Epidermal melanocyte (primary cell): ENCODE measurements around the gene KLHL3.

Experiments
- DNase-seq: peaks from one replicate; pipeline ENCODE4 v3.0.0; 2011; ENCODE audit warnings: low spot score; ENCODE audit not compliant: insufficient read length

The KLHL3 gene

DNA sequence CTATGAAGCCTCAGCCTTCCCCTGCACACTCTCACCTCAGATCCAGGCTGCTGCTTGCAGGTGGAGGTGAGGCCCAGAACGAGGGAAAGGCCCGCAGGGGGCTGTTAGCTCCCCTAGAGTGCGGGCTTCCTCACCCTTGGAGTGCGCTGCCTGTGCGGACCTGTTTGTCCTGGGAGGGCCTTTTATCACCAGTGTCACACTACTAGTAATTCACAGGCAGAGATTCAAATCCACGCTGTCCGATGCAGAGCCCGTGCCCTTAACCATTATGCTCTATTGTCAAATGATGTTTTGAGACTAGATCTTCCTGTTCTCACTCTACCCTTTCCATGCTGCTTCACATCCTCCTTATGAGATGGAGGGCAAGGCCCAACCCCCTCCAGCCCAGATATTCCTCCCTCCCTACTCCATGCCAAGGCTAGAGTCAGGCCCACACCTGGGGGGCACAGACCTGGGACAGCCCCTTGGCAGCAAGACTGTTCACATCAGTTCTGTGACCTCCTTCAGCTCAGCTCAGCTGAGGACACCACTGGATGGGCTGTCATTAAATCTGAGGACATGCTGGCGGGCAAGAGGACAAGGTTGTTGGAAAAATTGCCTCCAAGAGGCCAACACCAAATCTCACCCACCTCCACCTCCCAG lies 124.0 kb downstream of the KLHL3 start:
- no peak for DNase-seq

DNA sequence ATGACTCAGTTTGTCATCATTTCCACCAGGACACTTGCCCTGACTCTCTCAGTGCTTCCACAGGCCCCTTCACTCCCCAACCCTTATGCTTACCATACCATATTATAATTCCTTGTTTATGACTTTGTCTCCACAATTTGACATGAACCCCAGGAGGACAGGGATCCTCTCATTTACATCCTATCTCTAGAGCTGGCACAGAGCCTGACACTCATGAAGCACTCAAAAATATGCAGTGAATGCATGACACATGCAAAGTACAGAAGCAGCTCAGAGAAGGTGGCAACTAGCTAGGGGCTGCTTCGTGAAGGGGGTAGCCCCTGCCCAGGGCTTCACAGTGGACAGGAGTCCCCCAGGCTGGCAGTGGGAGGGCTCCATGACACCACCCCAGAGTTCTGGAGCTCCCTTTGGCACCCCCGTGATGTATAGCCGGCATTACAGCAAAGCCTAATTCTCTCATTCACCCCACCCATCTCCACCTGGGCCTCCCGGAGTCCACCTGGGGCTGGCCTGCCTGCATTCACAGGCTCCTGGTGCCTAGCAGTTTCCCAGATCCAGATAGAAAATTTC lies 124.8 kb downstream of the KLHL3 start:
- no peak for DNase-seq

DNA sequence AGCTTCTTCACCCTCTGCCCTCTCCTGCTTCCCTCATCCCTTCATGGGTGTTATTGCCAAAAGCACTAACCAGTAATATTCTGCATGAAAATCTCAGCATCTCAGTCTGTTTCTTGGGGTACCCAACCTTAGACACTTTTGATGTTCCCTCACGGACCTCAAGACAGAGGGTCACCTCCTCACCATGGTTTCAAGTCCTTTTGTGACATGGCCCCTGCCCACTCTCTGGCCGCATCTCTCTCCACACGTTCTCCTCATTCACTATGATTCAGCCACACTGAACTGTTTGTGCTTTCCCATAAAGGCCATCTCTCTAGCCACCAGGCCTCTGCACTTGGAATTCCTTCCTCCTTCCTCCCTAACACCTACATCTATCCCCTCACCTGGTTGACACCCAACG lies 125.3 kb downstream of the KLHL3 start:
- no peak for DNase-seq

DNA sequence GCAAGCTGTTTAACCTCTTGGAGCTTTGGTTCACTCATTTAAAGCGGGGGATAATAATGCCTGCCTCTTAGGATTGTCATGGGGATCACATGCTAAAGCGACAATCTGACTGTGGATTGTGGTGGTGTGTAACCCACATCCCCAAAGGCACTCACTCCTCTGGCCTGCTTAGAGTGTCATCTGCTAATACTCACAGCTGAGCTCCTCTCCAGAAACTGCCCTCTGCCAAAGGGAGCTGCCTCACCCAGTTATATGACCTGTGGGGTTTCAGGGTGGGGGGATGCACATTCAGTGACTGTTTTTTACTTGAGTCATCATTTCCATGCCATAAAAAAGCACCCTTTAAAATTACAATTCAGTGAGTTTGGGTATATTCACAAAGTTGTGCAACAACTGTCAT lies 126.8 kb downstream of the KLHL3 start:
- DNase-seq, result no peak

DNA sequence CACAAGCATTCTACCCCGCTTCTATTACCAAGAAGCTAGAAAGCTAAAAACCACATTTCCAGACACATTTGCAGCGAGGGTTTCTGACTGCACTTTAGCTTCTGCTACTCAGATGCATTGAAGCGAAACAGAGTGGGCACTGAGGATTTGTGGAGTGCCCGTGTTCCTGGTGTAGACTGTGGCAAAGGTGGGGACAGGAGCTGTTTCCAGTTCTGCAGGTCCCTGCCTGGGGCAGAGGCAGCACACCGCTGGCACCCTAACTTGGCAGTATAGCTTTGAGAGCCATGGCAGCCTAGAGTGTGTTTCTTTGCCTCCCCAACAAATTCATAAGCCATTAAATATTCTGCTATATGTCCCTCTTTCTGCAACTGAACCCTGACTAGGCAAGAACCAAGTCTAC lies 128.1 kb downstream of the KLHL3 start:
- no peak for DNase-seq

DNA sequence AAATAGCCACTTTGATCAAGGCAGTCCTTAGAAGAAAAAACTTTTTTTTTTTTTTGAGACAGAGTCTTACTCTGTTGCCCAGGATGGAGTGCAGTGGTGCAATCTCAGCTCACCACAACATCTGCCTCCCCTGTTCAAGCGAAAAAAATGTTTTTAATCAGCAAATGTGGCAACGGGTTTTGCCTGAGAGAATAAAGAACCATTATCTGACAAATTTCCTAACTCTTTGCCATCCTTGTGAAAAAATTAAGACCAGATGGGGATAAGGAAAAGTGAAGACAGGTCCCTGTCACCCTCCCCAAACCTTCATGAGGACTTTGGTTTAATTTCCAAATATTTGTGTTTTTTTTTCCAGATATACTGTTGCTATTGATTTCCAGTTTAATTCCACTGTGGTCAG lies 129.5 kb downstream of the KLHL3 start:
- DNase-seq, result no peak

DNA sequence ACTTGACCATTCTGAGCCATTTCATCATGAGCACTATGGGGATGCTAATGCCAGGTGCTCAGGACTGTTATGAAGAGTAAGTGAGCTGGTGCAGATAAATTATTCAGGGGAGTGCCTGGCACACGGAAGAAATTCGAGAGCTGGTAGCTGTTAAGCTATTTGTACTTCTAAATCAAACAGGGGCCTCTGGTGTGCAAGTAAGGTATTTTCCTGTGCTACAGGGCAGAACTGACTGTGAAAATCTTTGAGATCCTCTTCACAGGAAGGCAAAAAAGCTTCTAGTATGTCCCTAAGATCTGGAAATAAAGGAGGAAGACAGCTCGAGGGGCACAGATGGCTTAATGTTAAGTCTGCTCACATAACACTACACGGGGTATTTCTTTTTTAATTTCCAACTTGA lies 130.5 kb downstream of the KLHL3 start:
- no peak for DNase-seq

DNA sequence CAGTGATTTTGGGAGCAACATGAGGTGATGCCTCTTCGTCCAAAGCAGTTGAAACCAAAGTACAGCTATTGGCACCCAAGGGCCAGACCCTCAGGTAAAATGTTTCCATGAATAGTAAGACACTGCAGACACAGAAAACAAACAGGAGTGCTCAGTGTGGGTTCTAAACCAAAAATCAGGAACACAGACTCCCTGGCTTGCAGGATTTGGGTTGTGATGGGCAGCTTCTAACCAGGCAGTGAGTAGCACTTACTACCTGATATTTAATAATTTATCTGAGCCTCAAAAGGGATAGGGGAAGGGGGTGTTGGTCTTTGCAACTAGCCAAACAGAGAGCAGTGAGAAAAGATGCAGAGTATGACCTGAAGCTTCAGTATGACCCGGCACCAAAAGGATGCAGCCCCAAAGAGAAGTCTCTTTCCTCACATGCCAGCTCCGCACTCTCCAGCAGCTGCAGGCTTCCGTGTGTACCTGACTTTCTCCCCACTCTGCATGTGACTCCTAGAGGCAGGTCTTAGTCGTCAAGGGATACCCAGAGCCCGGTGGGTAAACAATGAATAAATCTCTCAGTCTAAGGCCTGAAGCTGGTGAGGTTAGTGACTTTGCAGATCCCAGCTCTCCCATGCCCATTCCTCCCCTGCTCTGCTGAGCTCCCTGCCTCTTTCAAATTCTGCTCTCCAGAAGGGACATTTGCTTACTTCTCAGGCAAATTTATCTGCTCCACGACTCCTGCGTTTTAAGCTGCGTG lies 131.4 kb downstream of the KLHL3 start:
- no peak for DNase-seq

DNA sequence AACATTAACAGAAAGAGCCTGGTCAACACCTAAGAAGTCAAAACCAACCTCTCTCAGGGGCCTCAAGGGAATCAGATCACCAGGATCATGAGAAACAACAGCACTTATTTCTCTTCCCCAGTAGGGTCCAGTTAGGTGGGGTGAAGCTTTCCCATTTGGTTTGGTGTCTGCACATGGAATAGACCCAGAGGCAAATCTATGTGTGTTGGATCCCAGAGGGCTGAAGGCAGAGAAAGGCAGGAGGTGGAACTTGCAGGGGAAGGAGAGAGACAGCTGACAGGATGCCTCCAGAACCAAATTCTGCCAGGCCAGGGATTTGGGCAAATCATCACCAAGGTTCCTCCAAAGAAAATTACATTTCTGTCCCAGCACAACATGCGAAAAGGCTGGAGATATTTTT lies 132.0 kb downstream of the KLHL3 start:
- no peak for DNase-seq

DNA sequence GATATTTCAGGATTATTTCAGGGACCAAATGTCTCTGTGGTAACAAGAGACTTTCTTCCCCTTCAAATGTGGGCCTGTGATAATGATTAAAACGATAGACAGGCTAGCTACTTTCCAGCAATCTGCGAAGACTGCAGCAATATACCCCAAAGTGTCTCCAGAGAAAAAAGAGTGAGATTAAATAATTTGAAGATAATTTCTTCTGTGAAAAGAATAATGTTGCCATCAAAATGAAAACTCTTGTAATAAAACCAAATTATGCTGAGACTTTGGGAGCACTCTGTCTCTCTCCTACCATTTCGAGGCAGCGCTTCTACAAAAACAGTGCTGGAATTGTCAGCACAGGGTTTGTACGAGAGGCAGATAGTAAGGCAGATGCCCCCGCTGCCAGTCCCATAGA lies 132.5 kb downstream of the KLHL3 start:
- no peak for DNase-seq

DNA sequence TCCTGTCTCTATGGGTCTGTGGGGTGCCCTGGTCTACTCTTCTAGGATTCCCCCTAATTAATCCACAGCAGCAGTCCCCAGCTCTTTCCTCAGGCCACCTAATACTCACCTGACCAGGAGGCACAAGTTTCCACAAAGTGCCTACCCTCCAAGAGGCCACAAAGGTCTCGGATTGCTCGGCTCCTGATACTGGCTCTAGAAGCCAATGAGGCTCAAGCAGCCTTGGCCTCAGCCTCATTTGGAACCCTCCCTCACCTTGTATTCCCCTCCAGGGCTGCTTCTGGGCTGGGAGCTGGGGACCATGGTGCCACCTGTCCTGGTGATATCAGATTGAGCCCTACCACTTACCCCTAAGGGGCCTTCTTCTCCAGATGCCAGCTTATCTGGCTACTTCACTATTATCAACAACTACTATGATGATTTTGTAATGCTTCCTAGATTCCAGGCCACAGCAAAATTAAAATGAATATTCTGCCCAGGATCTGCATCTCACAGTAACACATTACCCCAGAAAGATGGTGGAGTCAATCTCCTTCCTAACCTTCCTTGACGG lies 133.1 kb downstream of the KLHL3 start:
- DNase-seq, result no peak

DNA sequence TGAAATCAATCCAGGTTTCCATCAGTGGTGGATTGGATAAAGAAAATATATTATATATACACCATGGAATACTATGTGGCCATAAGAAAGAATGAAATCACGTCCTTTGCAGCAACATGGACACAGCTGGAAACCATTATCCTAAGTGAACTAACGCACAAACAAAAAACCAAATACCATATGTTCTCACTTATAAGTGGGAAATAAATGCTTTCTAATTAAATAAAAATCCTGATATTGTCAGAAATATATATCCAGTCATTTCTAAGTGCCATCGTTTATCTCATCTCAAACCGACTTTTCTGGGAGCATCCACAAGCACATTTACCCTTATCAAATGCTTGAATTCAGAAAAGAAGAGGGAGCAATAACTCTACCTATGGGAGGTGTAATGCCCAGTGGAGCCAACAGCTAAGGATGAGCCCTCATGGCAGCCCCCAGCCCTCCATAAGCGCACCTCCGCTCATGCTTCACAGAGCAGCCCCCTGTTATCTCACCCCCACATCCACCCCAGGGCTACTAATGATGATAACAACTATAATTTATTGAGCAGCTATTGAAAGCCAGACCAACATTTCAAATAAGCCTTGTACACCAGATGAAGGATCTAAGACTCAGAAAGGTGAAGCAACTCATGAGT lies 135.0 kb downstream of the KLHL3 start:
- DNase-seq, result no peak

DNA sequence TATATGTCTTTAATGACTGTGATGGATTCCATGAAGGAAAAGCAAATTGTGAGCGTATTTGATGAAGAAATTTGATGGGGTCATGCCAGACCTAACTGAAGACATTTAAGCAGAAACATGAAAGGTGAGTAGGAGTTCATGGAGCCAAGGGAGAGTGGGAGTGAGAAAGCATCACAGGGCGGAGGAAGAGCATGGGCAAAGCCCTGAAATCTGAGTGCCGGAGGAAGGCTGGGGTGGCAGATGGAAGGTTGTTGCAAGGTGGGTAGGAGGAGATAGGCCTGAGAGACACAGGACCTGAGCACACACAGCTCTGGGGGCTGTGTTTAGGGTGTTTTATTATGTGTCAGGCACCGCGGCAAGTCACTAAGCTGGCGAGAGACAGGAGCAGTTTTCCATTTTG lies 136.4 kb downstream of the KLHL3 start:
- DNase-seq, result no peak

DNA sequence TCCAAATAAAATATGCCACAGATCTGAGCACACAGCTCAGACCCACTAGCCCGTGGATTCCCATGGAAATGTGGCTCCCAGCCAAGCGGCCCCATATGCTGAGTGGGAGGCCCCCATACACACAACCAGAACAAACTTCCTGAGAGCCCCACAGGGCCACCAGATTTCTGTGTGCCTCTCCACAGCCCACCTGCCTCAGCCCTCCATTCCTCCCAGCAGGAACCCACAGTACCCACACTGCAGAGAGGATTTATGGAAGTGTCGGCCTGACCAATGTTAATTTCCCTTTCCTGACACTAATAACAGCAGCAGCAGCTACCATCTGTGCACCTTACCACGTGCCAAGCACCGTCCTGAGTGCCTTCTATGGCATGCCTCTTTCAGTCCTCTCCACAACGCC lies 137.5 kb downstream of the KLHL3 start:
- no peak for DNase-seq

DNA sequence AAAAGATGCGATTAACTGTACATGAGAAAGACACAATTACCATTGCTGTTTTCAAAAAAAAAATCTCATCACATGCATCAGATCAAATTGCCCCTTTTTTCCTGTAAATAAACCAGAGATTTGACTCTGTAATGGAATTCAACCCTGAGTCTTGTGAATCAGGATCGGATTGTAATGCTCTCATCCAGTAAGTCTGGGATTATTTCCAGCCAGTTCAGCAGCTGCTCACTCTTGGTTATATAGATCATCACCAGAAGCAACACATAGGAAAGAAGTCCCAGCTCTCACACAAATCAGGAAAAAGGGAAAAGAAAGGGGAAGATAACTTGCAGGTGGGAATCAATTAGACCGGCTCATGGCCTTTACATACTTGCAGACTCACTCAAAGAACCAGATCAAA lies 138.9 kb downstream of the KLHL3 start:
- no peak for DNase-seq

DNA sequence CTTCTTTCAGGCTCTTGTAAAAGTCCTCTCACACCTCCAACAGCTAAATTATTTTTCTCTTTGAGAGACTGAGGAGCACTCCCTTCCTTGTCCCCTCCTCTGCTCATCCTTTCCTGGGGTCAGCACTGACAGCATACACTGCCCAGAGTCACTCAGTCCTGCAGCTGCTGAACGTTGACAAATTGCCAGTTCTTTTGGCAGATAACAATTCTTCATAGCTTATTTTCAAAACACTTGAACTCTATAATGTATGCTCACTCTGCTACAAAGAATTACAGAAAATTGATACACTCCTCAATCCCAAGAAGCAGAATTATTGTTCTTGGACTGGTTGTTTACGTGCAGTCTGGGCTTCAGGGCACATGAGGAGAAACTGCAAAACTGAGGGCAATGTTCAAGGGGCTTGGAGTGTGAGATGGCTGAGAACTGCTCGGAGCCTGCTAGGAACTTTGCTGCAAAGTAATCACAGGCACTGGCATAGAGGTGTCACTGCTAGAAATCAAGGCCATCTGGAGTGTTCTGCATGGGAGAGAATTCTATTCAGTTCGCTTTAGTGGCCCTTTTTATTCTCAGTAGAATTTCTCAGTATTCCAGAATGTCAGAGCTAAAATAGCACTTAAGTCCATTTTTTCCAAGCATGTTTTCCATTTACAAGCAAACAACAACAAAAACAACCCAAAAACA lies 140.4 kb downstream of the KLHL3 start:
- DNase-seq, result no peak

DNA sequence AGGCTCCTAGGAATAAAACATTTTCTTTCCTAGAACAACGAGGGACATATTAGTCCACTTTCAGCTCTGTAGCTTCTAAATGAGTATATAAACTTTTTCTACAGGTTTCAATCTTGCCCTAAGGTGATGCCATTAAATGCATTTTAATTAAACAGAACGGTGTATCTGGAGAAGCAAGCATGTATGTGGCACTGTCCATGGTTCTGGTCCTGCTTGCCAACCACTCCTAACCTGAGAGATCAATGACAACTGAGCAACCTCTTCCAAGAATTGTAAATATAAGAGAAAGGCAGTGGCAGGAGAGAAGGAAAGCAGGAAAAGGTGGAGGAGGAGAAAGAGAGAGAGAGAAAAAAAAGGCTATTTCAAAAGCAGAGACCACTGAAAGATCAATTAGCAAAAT lies 141.2 kb downstream of the KLHL3 start:
- DNase-seq, result no peak

DNA sequence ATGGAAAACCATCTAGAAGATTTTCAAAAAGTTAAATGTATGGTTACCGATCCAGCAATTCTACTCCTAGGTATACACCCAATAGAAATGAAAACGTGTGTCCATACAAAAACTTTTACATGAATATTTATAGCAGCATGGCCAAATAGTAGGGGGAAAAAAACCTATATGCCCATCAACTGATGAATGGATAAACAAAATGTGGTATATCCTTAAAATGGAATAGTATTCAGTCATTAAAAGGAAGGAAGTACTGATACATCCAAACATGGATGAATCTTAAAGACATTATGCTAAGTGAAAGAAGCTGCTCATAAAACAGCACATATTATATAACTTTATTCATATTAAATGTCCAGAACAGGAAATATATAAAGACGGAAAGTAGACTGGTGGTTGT lies 143.6 kb downstream of the KLHL3 start:
- DNase-seq, result no peak

DNA sequence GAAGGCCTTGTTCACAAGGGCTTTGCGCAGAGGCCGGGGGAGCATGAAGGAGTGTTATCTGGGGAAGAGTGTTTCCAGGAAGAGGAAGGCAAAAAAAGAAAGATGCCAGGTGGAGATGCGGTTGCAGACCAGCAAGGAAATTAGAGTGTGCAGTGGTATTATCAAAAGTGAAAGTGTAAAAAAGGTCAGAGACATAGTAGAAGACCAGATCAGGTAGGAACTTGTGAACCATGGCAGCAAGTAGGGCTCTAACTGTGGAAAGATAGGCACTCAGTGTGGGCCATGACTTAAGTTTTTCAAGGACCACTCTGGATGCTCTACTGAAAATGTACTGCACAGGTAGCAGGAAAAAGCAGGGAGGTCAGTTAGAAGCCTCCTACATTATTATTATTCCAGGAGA lies 146.7 kb downstream of the KLHL3 start:
- no peak for DNase-seq

DNA sequence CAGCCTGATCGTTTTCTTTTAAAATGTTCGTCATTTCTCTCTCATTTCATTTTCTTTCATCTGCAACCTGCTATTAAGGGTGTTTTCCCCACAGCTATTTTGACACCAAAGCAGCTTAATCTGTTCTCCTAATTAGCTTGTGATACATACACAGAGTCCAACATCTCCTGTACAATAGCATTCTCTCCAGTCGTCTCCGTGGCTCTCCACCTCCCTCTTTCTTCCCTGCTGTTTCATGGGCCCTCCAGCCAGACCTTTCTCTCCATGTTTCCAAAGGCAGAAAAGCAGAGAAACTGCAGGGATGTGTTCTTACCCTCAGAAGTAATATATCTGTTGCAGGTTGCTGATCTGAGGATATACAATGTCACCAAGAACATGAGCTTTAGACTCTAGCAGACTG lies 148.0 kb downstream of the KLHL3 start:
- DNase-seq, result no peak

DNA sequence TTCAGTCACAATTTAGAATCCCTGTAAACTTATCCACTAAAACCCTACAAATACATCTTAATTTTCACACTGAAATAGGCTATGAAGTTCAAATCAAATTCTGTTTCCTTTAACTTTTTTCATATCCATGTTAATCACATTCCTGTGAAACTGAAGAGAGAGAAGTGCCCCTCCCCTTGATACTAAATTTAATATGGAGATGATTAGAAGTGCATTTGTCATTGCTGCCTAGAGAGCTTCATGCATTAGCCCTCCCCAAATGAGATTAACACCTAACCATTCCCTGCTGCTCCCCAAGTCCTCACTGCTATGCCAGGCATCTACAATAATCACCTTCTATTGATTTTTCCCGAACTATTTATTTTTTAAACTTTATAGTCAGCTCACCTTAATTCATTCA lies 151.6 kb downstream of the KLHL3 start:
- no peak for DNase-seq

DNA sequence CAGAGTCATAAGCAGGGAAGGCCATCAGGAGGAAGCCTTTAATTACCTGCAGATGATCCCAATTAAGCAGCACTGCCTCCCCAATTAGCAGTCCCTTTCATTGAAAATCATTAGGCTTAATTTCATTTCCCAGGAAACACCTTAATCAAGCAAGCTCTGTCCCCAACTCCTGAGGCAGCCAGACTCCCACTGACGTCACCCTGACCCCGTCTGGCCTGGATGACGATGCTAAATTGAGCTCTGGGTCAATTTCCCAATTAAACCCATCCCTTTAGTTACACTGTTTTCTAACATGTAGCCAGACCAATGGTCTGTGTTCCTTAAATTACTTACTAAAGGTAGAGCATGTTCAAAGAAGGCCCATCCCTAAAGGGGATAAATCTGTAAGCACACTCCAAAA lies 152.8 kb downstream of the KLHL3 start:
- no peak for DNase-seq
